GM23248 (cell line): ENCODE measurements around the gene C10orf71.

Experiments
- EZH2 ChIP-seq: fragments of 200-600 bp; sonication (generic); IDR thresholded peaks from 2 replicates; pipeline ENCODE4 v1.6.1; 2018; ENCODE audit warnings: antibody characterized with exemption, mild to moderate bottlenecking; ENCODE audit not compliant: insufficient read depth, poor library complexity, severe bottlenecking
- EZH2phosphoT487 ChIP-seq: fragments of 200-600 bp; sonication (generic); IDR thresholded peaks from 2 replicates; pipeline ENCODE4 v1.6.1; 2018; ENCODE audit warnings: antibody characterized with exemption, moderate library complexity, mild to moderate bottlenecking, low read depth; ENCODE audit not compliant: insufficient read depth

GRCh38 chr10:49319206-49319605 is 20.2 kb downstream of the C10orf71 start:
- no peak for TF ChIP-seq EZH2
- no peak for TF ChIP-seq EZH2phosphoT487
